Hepatocyte (in vitro differentiated cells): Measurements from ENCODE around the gene KBTBD13. TPM values are rescaled to one million over a fixed set of nuclear protein-coding genes. Genes with fewer than 3 reads are reported as not detected.
"Not testable (repeated sequence)": the region's sequence is repeated elsewhere in the genome, so short reads cannot be mapped to it uniquely, and the experiment has no call there.

Experiments
- DNase-seq: peaks from one replicate; pipeline ENCODE4 v3.0.0-alpha.2; 2016; ENCODE audit warnings: low spot score
- H2AFZ ChIP-seq: fragments of 200-600 bp; sonication (generic); 2 replicates; pipeline ENCODE4 v1.6.0; 2016; ENCODE audit warnings: antibody characterized with exemption, mild to moderate bottlenecking
- H3K27ac ChIP-seq: fragments of 200-600 bp; sonication (generic); 2 replicates; pipeline ENCODE4 v1.5.1; 2016; ENCODE audit warnings: mild to moderate bottlenecking
- H3K27me3 ChIP-seq: fragments of 200-600 bp; sonication (generic); 2 replicates; pipeline ENCODE4 v1.6.1; 2016
- H3K36me3 ChIP-seq: fragments of 200-600 bp; sonication (generic); replicated peaks from 2 replicates; pipeline ENCODE4 v1.5.1; 2016; ENCODE audit warnings: low read depth; ENCODE audit not compliant: insufficient read depth
- H3K4me1 ChIP-seq: fragments of 200-600 bp; sonication (generic); 2 replicates; pipeline ENCODE4 v1.5.1; 2016; ENCODE audit warnings: mild to moderate bottlenecking, moderate library complexity; ENCODE audit not compliant: insufficient read depth
- H3K4me2 ChIP-seq: fragments of 200-600 bp; sonication (generic); 2 replicates; pipeline ENCODE4 v1.6.0; 2016
- H3K4me3 ChIP-seq: fragments of 200-600 bp; sonication (generic); 2 replicates; pipeline ENCODE4 v1.5.1; 2016; ENCODE audit warnings: mild to moderate bottlenecking
- H3K79me2 ChIP-seq: fragments of 200-600 bp; sonication (generic); 2 replicates; pipeline ENCODE4 v1.6.0; 2017; ENCODE audit warnings: mild to moderate bottlenecking
- H3K9me2 ChIP-seq: fragments of 200-600 bp; sonication (generic); replicated peaks from 2 replicates; pipeline ENCODE4 v1.6.0; 2017; ENCODE audit warnings: mild to moderate bottlenecking; ENCODE audit not compliant: insufficient read depth
- H3K9me3 ChIP-seq: fragments of 200-600 bp; sonication (generic); 2 replicates; pipeline ENCODE4 v1.5.1; 2016; ENCODE audit warnings: low read depth, mild to moderate bottlenecking
- H4K20me1 ChIP-seq: fragments of 200-600 bp; sonication (generic); 2 replicates; pipeline ENCODE4 v1.6.0; 2016; ENCODE audit warnings: mild to moderate bottlenecking; ENCODE audit not compliant: insufficient read depth, poor library complexity, severe bottlenecking
- EZH2 ChIP-seq: fragments of 200-600 bp; sonication (generic); IDR thresholded peaks from 2 replicates; pipeline ENCODE4 v1.6.1; 2016; ENCODE audit warnings: antibody characterized with exemption, mild to moderate bottlenecking, borderline replicate concordance
- EZH2phosphoT487 ChIP-seq: fragments of 200-600 bp; sonication (generic); IDR thresholded peaks from one replicate; pipeline ENCODE4 v1.6.1; 2018; ENCODE audit warnings: antibody characterized with exemption, mild to moderate bottlenecking, low read depth, moderate library complexity; ENCODE audit not compliant: unreplicated experiment, severe bottlenecking
- WGBS: methylation state at CpG from one replicate; pipeline ENCODE4 v1.1.6; 2016; ENCODE audit warnings: low lambda C conversion rate; ENCODE audit errors: missing lambda C conversion rate; 5-methylcytosine and 5-hydroxymethylcytosine counted together
- polyA plus RNA-seq: library from polyadenylated mRNA; unstranded; fragments of >200 nt; fragmentation: Nextera tagmentation; extraction: Ambion mirVana; gene quantifications from 2 replicates; pipeline ENCODE4 v1.2.1, GENCODE V29; 2016
- total RNA-seq: library from RNA; depleted of rRNA; stranded (reverse); fragments of >200 nt; gene quantifications from 2 replicates; pipeline ENCODE4 v1.2.3, GENCODE V29; 2014
- TF ChIP-seq, protein P1 (sequence below): fragments of 200-600 bp; sonication (generic); IDR thresholded peaks from 2 replicates; pipeline ENCODE4 v1.5.1; 2016; ENCODE audit warnings: antibody characterized with exemption, mild to moderate bottlenecking; ENCODE audit not compliant: poor library complexity

KBTBD13 gene
- total and polyA plus RNA-seq, 2 experiments from 2014 or later: 0.56 TPM; not detected in 1

DNA sequence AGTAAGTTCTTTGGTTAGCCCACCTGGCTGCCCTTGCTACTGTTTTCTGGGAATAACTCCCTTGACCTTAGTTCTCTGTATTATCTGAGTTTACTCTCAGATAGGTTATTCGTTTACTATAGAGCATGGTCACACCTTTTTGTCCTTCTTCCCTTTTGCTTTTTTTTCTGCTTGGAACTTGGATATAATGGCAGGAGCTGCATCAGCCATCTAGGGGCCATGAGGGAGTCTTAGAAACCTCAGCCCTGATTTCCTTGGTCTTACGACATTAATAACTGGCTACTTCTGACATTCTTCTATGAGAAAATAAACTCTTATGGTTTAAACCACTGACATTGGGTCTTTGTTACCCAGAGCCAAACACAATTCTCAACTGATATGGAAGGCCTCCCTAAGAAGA is 34.8 kb upstream of the KBTBD13 start:
- 90% methylated on average over 2 of the region's 2 CpGs for WGBS
- no peak overlapping the region for H3K27ac ChIP-seq

DNA sequence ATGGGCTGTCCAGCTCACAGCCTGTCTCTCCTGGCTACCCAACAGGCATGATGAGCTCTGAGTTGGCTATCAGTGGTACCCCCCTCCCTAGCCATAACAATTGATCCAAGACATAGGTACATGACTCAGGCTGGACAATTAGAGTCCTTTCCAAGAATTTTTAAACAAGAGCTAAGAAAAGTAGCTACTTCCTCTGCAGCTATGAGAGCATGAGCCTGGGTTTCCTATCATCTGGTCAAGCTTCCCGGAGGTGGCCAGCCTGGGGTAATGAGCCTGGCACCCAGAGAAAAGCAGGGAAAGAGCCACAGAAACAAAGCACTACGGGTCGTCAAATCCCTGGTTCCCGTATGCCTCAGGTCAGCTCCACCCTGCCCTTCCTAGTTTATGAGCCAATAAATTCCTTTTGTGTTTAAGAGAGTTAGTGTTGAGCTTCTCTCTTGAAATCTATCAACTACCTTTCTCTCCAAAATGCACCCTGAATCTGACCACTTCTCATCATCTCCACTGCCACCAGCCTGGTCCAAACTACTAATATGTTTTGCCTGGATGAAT is 33.7 kb upstream of the KBTBD13 start:
- no peaks in the 10 kb centered on the region for H4K20me1 ChIP-seq
- no peaks in the 10 kb centered on the region for H3K27me3 ChIP-seq
- peaks cover 13% of the 10 kb centered on the region for H3K79me2 ChIP-seq
- H3K36me3 ChIP-seq: no peaks in the 10 kb centered on the region
- H3K4me3 ChIP-seq: no peak overlapping the region
- TF ChIP-seq EZH2 (no peak), EZH2phosphoT487 (no peak)
- TF ChIP-seq, protein P1, sequence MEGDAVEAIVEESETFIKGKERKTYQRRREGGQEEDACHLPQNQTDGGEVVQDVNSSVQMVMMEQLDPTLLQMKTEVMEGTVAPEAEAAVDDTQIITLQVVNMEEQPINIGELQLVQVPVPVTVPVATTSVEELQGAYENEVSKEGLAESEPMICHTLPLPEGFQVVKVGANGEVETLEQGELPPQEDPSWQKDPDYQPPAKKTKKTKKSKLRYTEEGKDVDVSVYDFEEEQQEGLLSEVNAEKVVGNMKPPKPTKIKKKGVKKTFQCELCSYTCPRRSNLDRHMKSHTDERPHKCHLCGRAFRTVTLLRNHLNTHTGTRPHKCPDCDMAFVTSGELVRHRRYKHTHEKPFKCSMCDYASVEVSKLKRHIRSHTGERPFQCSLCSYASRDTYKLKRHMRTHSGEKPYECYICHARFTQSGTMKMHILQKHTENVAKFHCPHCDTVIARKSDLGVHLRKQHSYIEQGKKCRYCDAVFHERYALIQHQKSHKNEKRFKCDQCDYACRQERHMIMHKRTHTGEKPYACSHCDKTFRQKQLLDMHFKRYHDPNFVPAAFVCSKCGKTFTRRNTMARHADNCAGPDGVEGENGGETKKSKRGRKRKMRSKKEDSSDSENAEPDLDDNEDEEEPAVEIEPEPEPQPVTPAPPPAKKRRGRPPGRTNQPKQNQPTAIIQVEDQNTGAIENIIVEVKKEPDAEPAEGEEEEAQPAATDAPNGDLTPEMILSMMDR: no peak
- H3K4me1 ChIP-seq: peaks cover 15% of the 10 kb centered on the region
- no peaks in the 10 kb centered on the region for H3K9me2 ChIP-seq
- H2AFZ ChIP-seq: no peak overlapping the region
- H3K9me3 ChIP-seq: no peaks in the 10 kb centered on the region
- peak overlapping the region; percentile 74 for H3K27ac ChIP-seq
- DNase-seq: no peak
- 26% methylated on average over 4 of the region's 4 CpGs for WGBS
- H3K4me2 ChIP-seq: no peak overlapping the region

More for the DNA sequence above, 34.8 kb upstream of the KBTBD13 start:
- Histone ChIP-seq H3K79me2 (peaks cover 4% of the 10 kb centered on the region), H3K9me2 (no peaks in the 10 kb centered on the region), H3K27me3 (no peaks in the 10 kb centered on the region), H3K4me3 (no peak overlapping the region), H3K4me2 (no peak overlapping the region), H4K20me1 (no peaks in the 10 kb centered on the region), H3K4me1 (peaks cover 22% of the 10 kb centered on the region), H2AFZ (no peak overlapping the region), H3K9me3 (no peaks in the 10 kb centered on the region), H3K36me3 (no peaks in the 10 kb centered on the region)
- no peak for DNase-seq
- no peak for TF ChIP-seq EZH2phosphoT487
- TF ChIP-seq, protein P1: no peak
- TF ChIP-seq EZH2: no peak

DNA sequence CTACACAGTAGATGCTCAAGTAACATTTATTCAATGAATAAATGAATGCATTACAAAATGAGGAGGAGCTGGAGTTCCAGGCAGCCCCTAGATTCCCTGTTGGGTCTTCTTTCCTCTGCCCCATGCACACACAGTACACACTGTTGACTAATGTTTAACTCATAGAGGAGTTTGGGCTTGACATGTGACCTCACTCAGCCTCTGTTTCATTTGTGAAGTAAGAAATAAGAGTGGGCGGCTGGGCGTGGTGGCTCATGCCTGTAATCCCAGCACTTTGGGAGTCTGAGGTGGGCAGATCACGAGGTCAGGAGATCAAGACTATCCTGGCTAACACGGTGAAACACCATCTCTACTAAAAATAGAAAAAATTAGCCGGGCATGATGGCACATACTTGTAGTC is 32.3 kb upstream of the KBTBD13 start:
- H3K9me3 ChIP-seq, H3K4me3 ChIP-seq, H3K9me2 ChIP-seq, H2AFZ ChIP-seq, H3K36me3 ChIP-seq, H3K27me3 ChIP-seq, H4K20me1 ChIP-seq: not testable (repeated sequence)
- H3K4me2 ChIP-seq: peak overlapping the region; percentile 57
- WGBS: 73% methylated on average over 5 of the region's 5 CpGs
- DNase-seq: peak; percentile 76
- H3K4me1 ChIP-seq: peaks cover 15% of the 10 kb centered on the region
- peak overlapping the region; percentile 74 for H3K27ac ChIP-seq
- H3K79me2 ChIP-seq: peaks cover 13% of the 10 kb centered on the region

DNA sequence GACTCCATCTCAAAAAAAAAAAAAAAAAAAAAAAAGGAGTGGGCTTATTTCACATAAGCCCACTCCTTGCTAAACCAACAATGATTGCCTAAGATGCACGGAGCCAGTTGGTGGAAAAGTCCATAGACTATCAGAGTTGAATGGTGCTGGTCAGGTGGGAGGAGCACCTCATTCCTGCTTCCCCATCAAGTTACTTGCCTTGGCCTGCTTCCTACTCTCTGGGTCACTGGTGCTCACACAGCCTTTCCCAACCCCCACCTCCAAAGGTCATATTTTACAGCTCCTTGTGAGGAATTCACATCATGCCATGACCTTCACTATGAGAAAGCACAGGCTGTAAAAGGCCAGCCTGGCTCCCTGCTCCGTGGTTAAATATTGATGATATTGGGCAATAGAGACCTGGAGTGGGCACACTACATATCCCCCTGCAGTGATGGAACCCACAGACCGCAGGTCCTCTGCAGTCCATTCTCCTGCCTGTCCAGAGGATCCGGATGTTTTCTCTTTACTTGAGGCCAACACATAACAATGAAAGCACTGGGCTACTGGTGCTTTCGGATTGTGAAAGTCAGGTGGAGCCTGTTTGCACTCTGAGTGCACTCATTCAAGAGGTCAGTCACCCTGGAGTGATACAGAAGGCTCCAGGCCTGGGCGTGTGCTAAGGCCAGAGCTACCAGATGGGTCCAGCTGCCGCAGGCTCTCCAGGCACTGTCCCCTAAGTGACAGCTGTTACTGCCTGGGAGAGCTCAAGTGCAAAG is 31.6 kb upstream of the KBTBD13 start, which contains the start of gene SLC51B:
Gene SLC51B (plus strand): TSS at position 664 of the 758 bp plus-strand sequence. CDS start 4,618 bp downstream, outside the sequence.
- TF ChIP-seq EZH2phosphoT487 (no peak), EZH2 (no peak)
- TF ChIP-seq, protein P1: no peak
- peaks cover 15% of the 10 kb centered on the region for H3K4me1 ChIP-seq
- DNase-seq: peak; percentile 75
- no peaks in the 10 kb centered on the region for H3K9me3 ChIP-seq
- H3K79me2 ChIP-seq: peaks cover 13% of the 10 kb centered on the region
- H3K4me2 ChIP-seq: peak within 1 kb of the TSS; percentile 57
- H3K27ac ChIP-seq: peak within 1 kb of the TSS; percentile 74
- no peaks in the 10 kb centered on the region for H3K27me3 ChIP-seq
- 47% methylated on average over 7 of the region's 7 CpGs for WGBS
- no peak within 1 kb of the TSS for H3K4me3 ChIP-seq
- H4K20me1 ChIP-seq: no peaks in the 10 kb centered on the region
- H3K9me2 ChIP-seq: no peaks in the 10 kb centered on the region
- H3K36me3 ChIP-seq: no peaks in the 10 kb centered on the region
- no peak within 1 kb of the TSS for H2AFZ ChIP-seq
